Gastrocnemius medialis (tissue), 4 donors: Measurements from ENCODE around the gene UBE2G2. TPM values are rescaled to one million over a fixed set of nuclear protein-coding genes. Genes with fewer than 3 reads are reported as not detected.

Experiments used
- ATAC-seq, 2 donors: fragments of 150-250 bp; one replicate each; pipeline ENCODE4 v1.9.1; 2016
- DNase-seq, 2 donors: peaks; one replicate each; pipeline ENCODE4 v3.0.0-alpha.2; 2019
- H3K27ac ChIP-seq, 4 donors: fragments of 200-600 bp; sonication (generic); 1 replicate in 1 of 4; 2 replicates in 3 of 4; pipeline ENCODE4 v1.5.1; 2016 to 2018; ENCODE audit warnings: mild to moderate bottlenecking in 2 of 4, moderate library complexity in 1 of 4
- H3K27me3 ChIP-seq, 3 donors: fragments of 200-600 bp; sonication (generic) in 2 of 3; 1 replicate in 1 of 3; 2 replicates in 2 of 3; pipeline versions ENCODE4 v1.5.1 to v1.6.0; 2016 to 2019; ENCODE audit warnings: mild to moderate bottlenecking in 1 of 3, moderate library complexity in 1 of 3
- H3K36me3 ChIP-seq, 2 donors: fragments of 200-600 bp; sonication (generic) in 1 of 2; one replicate each; pipeline ENCODE4 v1.5.1; 2017 to 2018
- H3K4me1 ChIP-seq, 2 donors: fragments of 200-600 bp; sonication (generic) in 1 of 2; one replicate each; pipeline ENCODE4 v1.5.1; 2016 to 2017; ENCODE audit warnings: mild to moderate bottlenecking in 2 of 2
- H3K4me3 ChIP-seq, 4 donors: fragments of 200-600 bp; sonication (generic) in 3 of 4; 1 replicate in 1 of 4; 2 replicates in 3 of 4; pipeline ENCODE4 v1.5.1; 2016 to 2019; ENCODE audit warnings: mild to moderate bottlenecking in 2 of 4
- H3K9me3 ChIP-seq, 3 donors: fragments of 200-600 bp; sonication (generic) in 2 of 3; 1 replicate in 1 of 3; 2 replicates in 2 of 3; pipeline ENCODE4 v1.5.1; 2016 to 2019
- POLR2A ChIP-seq, 2 donors: fragments of 450-650 bp; IDR thresholded peaks; one replicate each; pipeline ENCODE4 v1.6.1; 2017; ENCODE audit warnings: antibody characterized with exemption in 2 of 2, mild to moderate bottlenecking in 2 of 2, moderate library complexity in 2 of 2
- in situ Hi-C, 4 donors: fragments of 200-750 bp; cut with MboI; loops; one replicate each; pipeline versions ENCODE4 v1.15.0 to v1.8.0; 2017; ENCODE audit warnings: low sequenced_read_pairs in 4 of 4
- intact Hi-C: fragments of 100-400 bp; cut with DNase I; formaldehyde crosslinking; loops from one replicate; pipeline ENCODE4 v1.15.1; 2023; ENCODE audit warnings: low total_unique reads
- total RNA-seq, 4 donors: library from RNA; depleted of rRNA; stranded (reverse); fragments of >200 nt; gene quantifications; one replicate each; pipeline versions ENCODE4 v1.1.0 to v1.2.3, GENCODE V29; 2016
- TF ChIP-seq, protein P1 (sequence below), 5 experiments: fragments of 450-650 bp in 3 of 5; fragments of 200-600 bp in 2 of 5; sonication (generic) in 2 of 5; IDR thresholded peaks in 4 of 5; conservative IDR thresholded peaks in 1 of 5; 1 replicate in 4 of 5; 2 replicates in 1 of 5; pipeline ENCODE4 v1.5.1; 2016 to 2019; ENCODE audit warnings: antibody characterized with exemption in 5 of 5, mild to moderate bottlenecking in 3 of 5, moderate library complexity in 3 of 5

The UBE2G2 gene
- total RNA-seq, 4 donors from 2014 or later: 64.2 to 83.8 (median 73.3) TPM

DNA sequence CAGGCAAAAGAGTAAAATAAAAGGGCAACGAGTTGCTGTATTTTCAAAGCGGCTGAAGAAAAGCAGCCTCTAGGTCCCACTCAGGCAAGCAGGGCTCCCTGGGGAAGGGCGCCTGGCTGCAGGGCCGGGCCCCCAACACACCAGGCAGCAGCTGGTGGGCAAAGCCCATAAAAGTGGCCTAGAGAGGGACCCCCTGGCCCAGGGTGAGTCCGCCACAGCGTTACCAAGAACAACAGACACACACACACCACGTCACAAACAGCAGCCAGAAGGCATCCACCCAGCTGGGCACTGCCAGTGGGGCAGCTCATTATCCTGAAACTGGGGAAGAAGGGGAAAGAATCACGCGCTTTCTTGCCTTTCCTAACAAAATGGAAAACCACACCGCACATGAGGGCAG is 11.5 kb upstream of the UBE2G2 start:
- no peaks in the 10 kb centered on the region for H3K9me3 ChIP-seq
- TF ChIP-seq, protein P1, sequence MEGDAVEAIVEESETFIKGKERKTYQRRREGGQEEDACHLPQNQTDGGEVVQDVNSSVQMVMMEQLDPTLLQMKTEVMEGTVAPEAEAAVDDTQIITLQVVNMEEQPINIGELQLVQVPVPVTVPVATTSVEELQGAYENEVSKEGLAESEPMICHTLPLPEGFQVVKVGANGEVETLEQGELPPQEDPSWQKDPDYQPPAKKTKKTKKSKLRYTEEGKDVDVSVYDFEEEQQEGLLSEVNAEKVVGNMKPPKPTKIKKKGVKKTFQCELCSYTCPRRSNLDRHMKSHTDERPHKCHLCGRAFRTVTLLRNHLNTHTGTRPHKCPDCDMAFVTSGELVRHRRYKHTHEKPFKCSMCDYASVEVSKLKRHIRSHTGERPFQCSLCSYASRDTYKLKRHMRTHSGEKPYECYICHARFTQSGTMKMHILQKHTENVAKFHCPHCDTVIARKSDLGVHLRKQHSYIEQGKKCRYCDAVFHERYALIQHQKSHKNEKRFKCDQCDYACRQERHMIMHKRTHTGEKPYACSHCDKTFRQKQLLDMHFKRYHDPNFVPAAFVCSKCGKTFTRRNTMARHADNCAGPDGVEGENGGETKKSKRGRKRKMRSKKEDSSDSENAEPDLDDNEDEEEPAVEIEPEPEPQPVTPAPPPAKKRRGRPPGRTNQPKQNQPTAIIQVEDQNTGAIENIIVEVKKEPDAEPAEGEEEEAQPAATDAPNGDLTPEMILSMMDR (IDR thresholded peaks at IDR 0.05 in 4 of 5, conservative IDR thresholded peaks at IDR 0.05 in 1 of 5): no peak
- TF ChIP-seq POLR2A (IDR thresholded peaks at IDR 0.05): no peak
- in situ Hi-C loops: loop anchor here in 1 of 4 donors (5.0 kb wide), 1 partner anchor 54 kb away; no protein-coding TSS in a partner anchor
- H3K4me3 ChIP-seq: no peak overlapping the region
- H3K27ac ChIP-seq: no peak overlapping the region
- no peaks in the 10 kb centered on the region for H3K27me3 ChIP-seq
- DNase-seq (no peak), ATAC-seq (no peak)
- peaks cover 9 to 22% of the 10 kb centered on the region in 2 donors for H3K4me1 ChIP-seq
- peaks cover 0 to 31% of the 10 kb centered on the region in 2 donors for H3K36me3 ChIP-seq
- intact Hi-C loops: no loop called here

DNA sequence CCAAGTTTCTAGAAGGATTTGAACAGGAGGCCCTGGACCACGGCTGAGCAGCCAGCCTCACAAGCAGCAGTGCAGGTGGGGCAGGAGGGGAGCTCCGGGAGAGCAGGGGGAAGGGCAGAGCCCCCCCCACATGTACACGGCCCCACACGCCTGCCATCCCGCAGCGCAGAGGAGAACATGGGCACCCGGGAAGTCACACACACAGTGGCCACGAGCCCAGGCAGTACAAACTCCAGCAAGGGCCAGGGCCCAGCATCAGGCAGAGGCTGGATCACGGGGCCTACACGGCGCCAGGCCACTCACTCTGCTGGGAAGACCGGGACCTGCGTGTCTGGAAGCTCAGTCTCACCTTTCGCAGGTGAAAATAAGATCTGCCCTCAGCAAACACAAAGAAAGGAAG is 11.0 kb upstream of the UBE2G2 start:
- Histone ChIP-seq H3K36me3 (peaks cover 0 to 36% of the 10 kb centered on the region in 2 donors), H3K4me3 (no peak overlapping the region), H3K27me3 (no peaks in the 10 kb centered on the region), H3K4me1 (peaks cover 9 to 22% of the 10 kb centered on the region in 2 donors), H3K9me3 (no peaks in the 10 kb centered on the region), H3K27ac (no peak overlapping the region)
- intact Hi-C loops (no loop called here), in situ Hi-C loops (loop anchor here in 1 of 4 donors (5.0 kb wide), 1 partner anchor 55 kb away; no protein-coding TSS in a partner anchor)
- DNase-seq: no peak
- ATAC-seq: no peak
- no peak for TF ChIP-seq POLR2A (IDR thresholded peaks at IDR 0.05)
- TF ChIP-seq, protein P1 (IDR thresholded peaks at IDR 0.05 in 4 of 5, conservative IDR thresholded peaks at IDR 0.05 in 1 of 5): no peak

DNA sequence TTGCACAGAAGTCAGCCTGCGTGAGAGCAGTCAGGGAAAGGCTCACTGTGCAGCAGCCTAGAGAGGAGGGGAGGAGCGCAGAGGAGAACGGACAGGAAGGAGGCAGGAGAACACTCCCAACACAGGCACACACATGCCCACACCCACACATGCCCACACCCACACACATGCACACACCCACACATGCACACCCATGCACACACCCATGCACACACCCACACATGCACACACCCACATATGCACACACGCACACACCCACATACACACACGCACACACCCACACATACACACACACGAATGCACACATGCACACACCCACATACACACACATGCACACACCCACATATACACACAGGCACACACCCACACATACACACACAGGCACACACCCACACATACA is 9.2 kb upstream of the UBE2G2 start:
- ATAC-seq: no peak
- in situ Hi-C loops (loop anchor here in 1 of 4 donors (5.0 kb wide), 1 partner anchor 57 kb away; no protein-coding TSS in a partner anchor), intact Hi-C loops (no loop called here)
- Histone ChIP-seq H3K9me3 (no peaks in the 10 kb centered on the region), H3K4me3 (no peak overlapping the region), H3K36me3 (peaks cover 0 to 54% of the 10 kb centered on the region in 2 donors), H3K27me3 (no peaks in the 10 kb centered on the region), H3K4me1 (peaks cover under 1 to 6% of the 10 kb centered on the region in 2 donors), H3K27ac (no peak overlapping the region)
- no peak for DNase-seq
- TF ChIP-seq POLR2A (IDR thresholded peaks at IDR 0.05): no peak
- TF ChIP-seq, protein P1 (IDR thresholded peaks at IDR 0.05 in 4 of 5, conservative IDR thresholded peaks at IDR 0.05 in 1 of 5): no peak

DNA sequence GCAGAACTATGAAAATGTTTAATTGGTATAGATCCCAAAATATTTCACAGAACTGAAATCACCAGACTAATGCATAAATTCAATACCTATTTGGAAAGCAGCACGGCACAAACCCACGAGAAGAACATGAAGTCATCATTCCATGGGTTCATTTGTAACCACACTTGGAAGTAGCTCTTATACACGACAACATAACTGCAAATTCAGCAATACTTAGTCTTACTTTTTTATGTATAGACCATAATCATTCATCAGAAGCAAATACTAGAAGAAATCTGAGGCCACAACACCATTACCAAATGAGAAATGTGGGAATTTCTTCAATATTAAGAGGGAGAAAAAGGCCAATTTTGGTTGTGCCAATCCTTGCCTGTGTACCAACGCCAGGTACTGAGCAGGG is 4.2 kb upstream of the UBE2G2 start:
- H3K4me1 ChIP-seq: peaks cover 13 to 22% of the 10 kb centered on the region in 2 donors
- no peak for DNase-seq
- intact Hi-C loops: loop anchor here (10.0 kb wide), 1 partner anchor 329 kb away; no protein-coding TSS in a partner anchor
- in situ Hi-C loops: no loop called here
- no peak for TF ChIP-seq POLR2A (IDR thresholded peaks at IDR 0.05)
- TF ChIP-seq, protein P1 (IDR thresholded peaks at IDR 0.05 in 4 of 5, conservative IDR thresholded peaks at IDR 0.05 in 1 of 5): no peak
- H3K4me3 ChIP-seq: no peak overlapping the region
- H3K9me3 ChIP-seq: no peaks in the 10 kb centered on the region
- ATAC-seq: no peak
- H3K27me3 ChIP-seq: no peaks in the 10 kb centered on the region
- peaks cover 0 to 44% of the 10 kb centered on the region in 2 donors for H3K36me3 ChIP-seq
- no peak overlapping the region for H3K27ac ChIP-seq

DNA sequence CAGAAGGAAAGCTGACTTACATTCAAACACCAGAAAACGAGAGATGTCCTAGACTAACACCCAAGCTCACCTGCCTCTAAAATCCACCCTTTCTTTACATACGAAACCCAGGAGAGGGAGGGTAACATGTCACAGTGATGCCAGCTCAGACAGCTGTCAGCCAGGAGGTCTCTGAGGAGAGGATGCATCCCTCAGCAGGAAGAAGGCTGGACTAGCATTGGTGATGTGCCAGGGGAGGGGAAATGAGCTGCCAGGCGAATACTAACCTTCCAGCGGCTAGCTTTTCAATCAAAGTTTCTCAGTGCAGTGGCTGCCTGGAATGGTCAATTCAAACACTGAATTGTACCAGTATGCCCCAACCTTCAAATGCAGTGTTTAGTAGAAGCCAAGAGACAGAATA is 3.6 kb upstream of the UBE2G2 start:
- H3K36me3 ChIP-seq: peaks cover 0 to 43% of the 10 kb centered on the region in 2 donors
- intact Hi-C loops (loop anchor here (10.0 kb wide), 1 partner anchor 330 kb away; no protein-coding TSS in a partner anchor), in situ Hi-C loops (no loop called here)
- TF ChIP-seq POLR2A (IDR thresholded peaks at IDR 0.05): no peak
- TF ChIP-seq, protein P1 (IDR thresholded peaks at IDR 0.05 in 4 of 5, conservative IDR thresholded peaks at IDR 0.05 in 1 of 5): no peak
- peaks cover 19 to 28% of the 10 kb centered on the region in 2 donors for H3K4me1 ChIP-seq
- no peaks in the 10 kb centered on the region for H3K9me3 ChIP-seq
- DNase-seq: no peak
- no peak overlapping the region for H3K4me3 ChIP-seq
- no peaks in the 10 kb centered on the region for H3K27me3 ChIP-seq
- ATAC-seq: no peak
- no peak overlapping the region for H3K27ac ChIP-seq
